Measurements from ENCODE around the gene NUDCD3. TPM values are rescaled to one million over a fixed set of nuclear protein-coding genes. Genes with fewer than 3 reads are reported as not detected.

Gene NUDCD3
- total and polyA plus RNA-seq, 2 of the 8 experiments (the other 6 are each of a cell fraction or from before 2014, with no cell fraction given): 35.2 to 93.7 TPM

DNA sequence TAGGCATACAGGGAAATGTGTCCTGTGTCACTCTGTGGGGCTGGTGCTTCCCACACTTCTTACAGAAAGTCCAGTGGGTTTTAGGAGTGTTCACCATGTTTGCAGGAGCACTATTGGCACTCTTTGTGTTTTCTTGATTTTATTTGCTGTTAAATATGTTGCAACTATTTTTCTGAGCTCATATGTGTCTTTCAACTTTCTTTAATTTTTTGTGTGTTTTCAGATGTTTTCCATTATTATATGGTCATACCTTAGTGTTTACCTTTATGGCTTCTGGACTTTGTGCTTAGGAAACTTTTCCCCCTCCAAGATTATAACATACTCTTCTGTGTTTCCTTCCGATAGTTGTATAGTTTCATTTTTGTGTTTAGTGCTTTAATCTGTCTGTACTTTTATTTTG, 20.8 kb upstream of the NUDCD3 start (continued):
- TF ChIP-seq RFX5 (IDR thresholded peaks at IDR 0.05; ENCODE audit: borderline replicate concordance, low read depth, low read length): no peak
- no peak for TF ChIP-seq KDM1A (IDR thresholded peaks at IDR 0.05; ENCODE audit: borderline replicate concordance, low read length)
- no peak for TF ChIP-seq SAP30 (IDR thresholded peaks at IDR 0.05; ENCODE audit: insufficient read depth, insufficient replicate concordance, low read length)

Data from H1 (cell line).